ENCODE results near the gene TTC23.

The TTC23 gene

GRCh38 chr15:99187936-99188335 lies 61.4 kb downstream of the TTC23 start:
- no peak for DNase-seq (ENCODE audit: low spot score)

GRCh38 chr15:99185414-99186130 lies 63.8 kb downstream of the TTC23 start:
- no peak for DNase-seq (ENCODE audit: low spot score)

GRCh38 chr15:99182791-99183190 lies 66.6 kb downstream of the TTC23 start:
- no peak for DNase-seq (ENCODE audit: low spot score)

- DNase-seq (ENCODE audit: low spot score) = no peak
These were observed 67.8 kb downstream of the TTC23 start for GRCh38 chr15:99181545-99181971.

- no peak for DNase-seq (ENCODE audit: low spot score)
These were observed 68.4 kb downstream of the TTC23 start for GRCh38 chr15:99180964-99181306.

GRCh38 chr15:99180086-99180963 lies 69.1 kb downstream of the TTC23 start:
- DNase-seq (ENCODE audit: low spot score) = no peak

GRCh38 chr15:99177679-99178078 lies 71.7 kb downstream of the TTC23 start:
- DNase-seq (ENCODE audit: low spot score) = no peak

GRCh38 chr15:99176757-99177156 lies 72.6 kb downstream of the TTC23 start:
- no peak for DNase-seq (ENCODE audit: low spot score)

GRCh38 chr15:99174567-99175395 lies 74.6 kb downstream of the TTC23 start:
- DNase-seq (ENCODE audit: low spot score) = no peak

- no peak for DNase-seq (ENCODE audit: low spot score)
These were observed 76.4 kb downstream of the TTC23 start for GRCh38 chr15:99172989-99173388.

- no peak for DNase-seq (ENCODE audit: low spot score)
These were observed 77.2 kb downstream of the TTC23 start for GRCh38 chr15:99172171-99172570.

GRCh38 chr15:99170476-99171065 lies 78.8 kb downstream of the TTC23 start:
- no peak for DNase-seq (ENCODE audit: low spot score)

- no peak for DNase-seq (ENCODE audit: low spot score)
These were observed 79.5 kb downstream of the TTC23 start for GRCh38 chr15:99169769-99170311.

- DNase-seq (ENCODE audit: low spot score) = no peak
These were observed 80.5 kb downstream of the TTC23 start for GRCh38 chr15:99168601-99169580.

GRCh38 chr15:99167640-99168039 lies 81.7 kb downstream of the TTC23 start:
- DNase-seq (ENCODE audit: low spot score) = no peak

GRCh38 chr15:99167201-99167600 lies 82.2 kb downstream of the TTC23 start:
- no peak for DNase-seq (ENCODE audit: low spot score)

GRCh38 chr15:99165956-99166689 lies 83.3 kb downstream of the TTC23 start:
- no peak for DNase-seq (ENCODE audit: low spot score)

- no peak for DNase-seq (ENCODE audit: low spot score)
These were observed 84.2 kb downstream of the TTC23 start for GRCh38 chr15:99165020-99165790.

GRCh38 chr15:99164119-99164518 lies 85.3 kb downstream of the TTC23 start:
- DNase-seq (ENCODE audit: low spot score) = no peak

Data from ecto neural progenitor cell (in vitro differentiated cells).